ENCODE measurements around the gene ANAPC16. TPM values are rescaled to one million over a fixed set of nuclear protein-coding genes. Genes with fewer than 3 reads are reported as not detected.
"Not testable (repeated sequence)": the region's sequence is repeated elsewhere in the genome, so short reads cannot be mapped to it uniquely, and the experiment has no call there.

The ANAPC16 gene
- total RNA-seq, 1 experiment from 2014 or later: 118 TPM

- H3K36me3 Mint-ChIP-seq (ENCODE audit: insufficient read depth, unreplicated experiment): peaks cover 79% of the 10 kb centered on the region
- CTCF ChIA-PET: interaction anchor here (0.5 to 0.6 kb wide), 3 partner anchors 64 to 370 kb away, joined by 3 to 5 read pairs (median 4); no protein-coding TSS in a partner anchor
- H3K4me3 Mint-ChIP-seq (ENCODE audit: low read depth, unreplicated experiment): no peak overlapping the region
- peaks cover 30% of the 10 kb centered on the region for H3K4me1 Mint-ChIP-seq (ENCODE audit: low read depth, unreplicated experiment)
- BruUV-seq (replicated peaks): no TSS peak
- no peaks in the 10 kb centered on the region for H3K27me3 Mint-ChIP-seq (ENCODE audit: unreplicated experiment)
- H3K27ac Mint-ChIP-seq (ENCODE audit: unreplicated experiment): no peak overlapping the region
- no peak for TF ChIP-seq CTCF (IDR thresholded peaks at IDR 0.05; ENCODE audit: unreplicated experiment)
- intact Hi-C loops (cut with micrococcal nuclease; ENCODE audit: unreplicated experiment): no loop called here
- H3K9me3 Mint-ChIP-seq (ENCODE audit: low read depth, unreplicated experiment): no peaks in the 10 kb centered on the region
- no peak for DNase-seq
Measured at GRCh38 chr10:72221278-72221677, 5.5 kb downstream of the ANAPC16 start.

DNA sequence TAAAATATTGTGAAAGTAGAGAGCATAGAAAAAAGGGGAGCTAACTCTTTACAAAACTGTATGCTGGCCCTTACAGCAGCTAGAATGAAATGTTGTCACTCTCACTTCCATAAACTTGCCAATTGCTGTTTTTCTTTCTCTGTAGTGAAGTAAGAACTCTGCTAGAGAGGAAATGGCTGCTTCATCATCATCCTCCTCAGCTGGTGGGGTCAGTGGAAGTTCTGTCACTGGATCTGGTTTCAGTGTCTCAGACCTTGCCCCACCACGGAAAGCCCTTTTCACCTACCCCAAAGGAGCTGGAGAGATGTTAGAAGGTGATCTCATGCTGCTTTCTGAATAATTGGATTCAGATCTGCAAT lies 7.9 kb downstream of the ANAPC16 start:
- BruUV-seq (replicated peaks): no TSS peak
- CTCF ChIA-PET: interaction anchor here (0.8 to 1.0 kb wide), 3 partner anchors 64 to 327 kb away, joined by 3 read pairs; no protein-coding TSS in a partner anchor
- TF ChIP-seq CTCF (IDR thresholded peaks at IDR 0.05; ENCODE audit: unreplicated experiment): no peak
- H3K27me3 Mint-ChIP-seq (ENCODE audit: unreplicated experiment): no peaks in the 10 kb centered on the region
- peak overlapping the region; percentile 63 for H3K27ac Mint-ChIP-seq (ENCODE audit: unreplicated experiment)
- no peaks in the 10 kb centered on the region for H3K9me3 Mint-ChIP-seq (ENCODE audit: low read depth, unreplicated experiment)
- no peak overlapping the region for H3K4me3 Mint-ChIP-seq (ENCODE audit: low read depth, unreplicated experiment)
- H3K4me1 Mint-ChIP-seq (ENCODE audit: low read depth, unreplicated experiment): peaks cover 23% of the 10 kb centered on the region
- peaks cover 71% of the 10 kb centered on the region for H3K36me3 Mint-ChIP-seq (ENCODE audit: insufficient read depth, unreplicated experiment)
- DNase-seq: no peak
- intact Hi-C loops (cut with micrococcal nuclease; ENCODE audit: unreplicated experiment): loop anchor here (1.0 kb wide), 1 partner anchor 175 kb away; no protein-coding TSS in a partner anchor

- H3K27ac Mint-ChIP-seq (ENCODE audit: unreplicated experiment): not testable (repeated sequence)
Measured at GRCh38 chr10:72224191-72224590, 8.4 kb downstream of the ANAPC16 start.

DNA sequence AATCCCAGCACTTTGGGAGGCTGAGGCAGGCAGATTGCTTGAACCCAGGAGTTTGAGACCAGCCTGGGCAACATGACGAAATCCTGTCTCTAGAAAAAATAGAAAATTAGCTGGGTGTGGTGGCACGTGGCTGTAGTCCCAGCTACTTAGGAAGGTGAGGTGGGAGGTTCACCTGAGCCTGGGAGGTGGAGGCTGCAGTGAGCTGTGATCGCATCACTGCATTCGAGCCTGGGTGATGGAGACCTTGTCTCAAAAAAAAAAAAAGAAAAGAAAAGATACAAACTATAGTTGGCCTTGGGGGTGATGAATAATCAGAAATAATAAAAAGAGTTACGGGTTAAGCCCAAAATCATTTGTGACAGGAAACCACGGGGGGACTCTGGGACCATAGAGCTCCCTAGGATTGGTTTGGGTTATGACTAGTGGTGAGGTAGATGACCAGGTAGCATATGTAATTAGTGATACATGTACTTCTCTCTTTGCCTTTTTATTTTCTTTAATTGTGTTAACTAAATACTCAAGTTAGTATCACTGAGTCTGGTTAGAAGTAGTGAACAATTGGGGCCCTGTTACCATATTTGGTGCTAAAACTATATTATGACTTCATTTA lies 10.7 kb downstream of the ANAPC16 start:
- Mint-ChIP-seq H3K27ac (ENCODE audit: unreplicated experiment) (no peak overlapping the region), H3K27me3 (ENCODE audit: unreplicated experiment) (no peaks in the 10 kb centered on the region), H3K36me3 (ENCODE audit: insufficient read depth, unreplicated experiment) (peaks cover 66% of the 10 kb centered on the region), H3K9me3 (ENCODE audit: low read depth, unreplicated experiment) (no peaks in the 10 kb centered on the region), H3K4me1 (ENCODE audit: low read depth, unreplicated experiment) (peaks cover 14% of the 10 kb centered on the region), H3K4me3 (ENCODE audit: low read depth, unreplicated experiment) (no peak overlapping the region)
- TF ChIP-seq CTCF (IDR thresholded peaks at IDR 0.05; ENCODE audit: unreplicated experiment): no peak
- intact Hi-C loops (cut with micrococcal nuclease; ENCODE audit: unreplicated experiment): no loop called here
- no TSS peak for BruUV-seq (replicated peaks)
- CTCF ChIA-PET: interaction anchor here (0.6 to 0.7 kb wide), 2 partner anchors 21 to 174 kb away, joined by 3 read pairs; no protein-coding TSS in a partner anchor
- no peak for DNase-seq

More at GRCh38 chr10:72224191-72224590, 8.4 kb downstream of the ANAPC16 start:
- H3K4me1 Mint-ChIP-seq (ENCODE audit: low read depth, unreplicated experiment): peaks cover 18% of the 10 kb centered on the region
- H3K4me3 Mint-ChIP-seq (ENCODE audit: low read depth, unreplicated experiment); DNase-seq; H3K9me3 Mint-ChIP-seq (ENCODE audit: low read depth, unreplicated experiment); BruUV-seq (replicated peaks); intact Hi-C loops (cut with micrococcal nuclease; ENCODE audit: unreplicated experiment); H3K27me3 Mint-ChIP-seq (ENCODE audit: unreplicated experiment): not testable (repeated sequence)
- peaks cover 67% of the 10 kb centered on the region for H3K36me3 Mint-ChIP-seq (ENCODE audit: insufficient read depth, unreplicated experiment)
- CTCF ChIA-PET: interaction anchor here (0.8 to 1.0 kb wide), 4 partner anchors 65 to 328 kb away, joined by 3 read pairs; no protein-coding TSS in a partner anchor

DNA sequence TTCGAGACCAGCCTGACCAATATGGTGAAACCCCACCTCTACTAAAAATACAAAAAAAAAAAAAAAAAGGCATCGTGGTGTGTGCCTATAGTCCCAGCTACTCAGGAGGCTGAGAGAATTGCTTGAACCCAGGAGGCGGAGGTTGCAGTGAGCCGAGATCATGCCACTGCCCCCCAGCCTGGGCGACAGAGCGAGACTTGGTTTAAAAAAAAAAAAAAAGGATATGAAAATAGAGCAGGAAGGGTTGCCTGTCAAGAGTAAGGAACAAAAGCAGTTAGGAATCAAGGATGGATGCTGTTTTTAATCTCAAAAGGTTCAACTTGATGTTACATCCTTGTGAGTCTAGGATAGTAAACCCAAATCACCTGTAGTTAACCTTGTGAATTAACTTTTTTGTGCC lies 12.0 kb downstream of the ANAPC16 start:
- no peak overlapping the region for H3K4me3 Mint-ChIP-seq (ENCODE audit: low read depth, unreplicated experiment)
- TF ChIP-seq CTCF (IDR thresholded peaks at IDR 0.05; ENCODE audit: unreplicated experiment): no peak
- no peaks in the 10 kb centered on the region for H3K9me3 Mint-ChIP-seq (ENCODE audit: low read depth, unreplicated experiment)
- DNase-seq: no peak
- no peaks in the 10 kb centered on the region for H3K27me3 Mint-ChIP-seq (ENCODE audit: unreplicated experiment)
- intact Hi-C loops (cut with micrococcal nuclease; ENCODE audit: unreplicated experiment): no loop called here
- peaks cover 72% of the 10 kb centered on the region for H3K36me3 Mint-ChIP-seq (ENCODE audit: insufficient read depth, unreplicated experiment)
- no TSS peak for BruUV-seq (replicated peaks)
- H3K27ac Mint-ChIP-seq (ENCODE audit: unreplicated experiment): no peak overlapping the region
- CTCF ChIA-PET: interaction anchor here (0.7 kb wide), 2 partner anchors 95 to 263 kb away, joined by 3 to 4 read pairs; partner anchors contain the start of gene CHST3
- peaks cover 9% of the 10 kb centered on the region for H3K4me1 Mint-ChIP-seq (ENCODE audit: low read depth, unreplicated experiment)
